HepG2 (cell line): ENCODE results near the gene VWA1. TPM values are rescaled to one million over a fixed set of nuclear protein-coding genes. Genes with fewer than 3 reads are reported as not detected.

Source experiments
- AGO1 ChIP-seq: fragments of 200-400 bp; formaldehyde crosslinking; IDR thresholded peaks from 2 replicates; pipeline ENCODE4 v1.6.1; 2017; ENCODE audit warnings: mild to moderate bottlenecking, low read depth, low read length, moderate library complexity; ENCODE audit not compliant: poor library complexity, severe bottlenecking
- GATAD2A ChIP-seq: IDR thresholded peaks from 2 replicates; pipeline ENCODE4 v1.6.1; 2016
- HOXA9 ChIP-seq: sonication (generic); formaldehyde crosslinking; IDR thresholded peaks from 2 replicates; pipeline ENCODE4 v1.8.1; 2022; ENCODE audit warnings: missing genetic modification reagents, mild to moderate bottlenecking, moderate library complexity, borderline replicate concordance
- MED8 ChIP-seq: sonication (generic); formaldehyde crosslinking; IDR thresholded peaks from 2 replicates; pipeline ENCODE4 v1.8.1; 2023; ENCODE audit warnings: mild to moderate bottlenecking, missing genetic modification reagents; ENCODE audit not compliant: insufficient replicate concordance
- NR2F1 ChIP-seq, 2 experiments: fragments of 450-650 bp in 1 of 2; formaldehyde crosslinking in 1 of 2; IDR thresholded peaks; 2 replicates each; pipeline versions ENCODE4 v1.5.0 to v1.6.1; 2016 to 2020; ENCODE audit warnings: mild to moderate bottlenecking in 1 of 2, missing compliant biosample characterization in 1 of 2, missing genetic modification reagents in 1 of 2, moderate library complexity in 1 of 2
- TP53 ChIP-seq: sonication (generic); formaldehyde crosslinking; conservative IDR thresholded peaks from 2 replicates; pipeline ENCODE4 v1.4.0; 2020; ENCODE audit warnings: missing genetic modification reagents
- ZMYM2 ChIP-seq: sonication (generic); formaldehyde crosslinking; IDR thresholded peaks from 2 replicates; pipeline ENCODE4 v1.8.0; 2022; ENCODE audit warnings: mild to moderate bottlenecking, missing genetic modification reagents
- ZNF180 ChIP-seq: sonication (generic); formaldehyde crosslinking; IDR thresholded peaks from 2 replicates; pipeline ENCODE4 v1.4.0; 2020; ENCODE audit warnings: low read depth, missing genetic modification reagents, borderline replicate concordance
- ZNF552 ChIP-seq: sonication (generic); formaldehyde crosslinking; IDR thresholded peaks from 2 replicates; pipeline ENCODE4 v1.9.0; 2022; ENCODE audit warnings: missing genetic modification reagents, mild to moderate bottlenecking, borderline replicate concordance
- ZNF605 ChIP-seq: sonication (generic); formaldehyde crosslinking; IDR thresholded peaks from 2 replicates; pipeline ENCODE4 v1.8.0; 2022; ENCODE audit warnings: mild to moderate bottlenecking, missing genetic modification reagents
- ZNF709 ChIP-seq: sonication (generic); formaldehyde crosslinking; IDR thresholded peaks from 2 replicates; pipeline ENCODE4 v1.5.0; 2020; ENCODE audit warnings: mild to moderate bottlenecking, missing genetic modification reagents
- ZNF850 ChIP-seq: sonication (generic); formaldehyde crosslinking; conservative IDR thresholded peaks from 2 replicates; pipeline ENCODE4 v1.9.0; 2021; ENCODE audit warnings: mild to moderate bottlenecking, missing genetic modification reagents
- ZSCAN25 ChIP-seq: sonication (generic); formaldehyde crosslinking; IDR thresholded peaks from 2 replicates; pipeline ENCODE4 v1.8.0; 2022; ENCODE audit warnings: mild to moderate bottlenecking, missing genetic modification reagents
- polyA plus RNA-seq, 8 experiments: library from polyadenylated mRNA; depleted of rRNA in 3 of 8; stranded (reverse) in 7 of 8; unstranded in 1 of 8; fragments of >200 nt; fragmentation: Illumina TruSeq in 4 of 8; extraction: Trizol in 4 of 8; gene quantifications; 2 replicates each; pipeline versions ENCODE4 v1.2.1 to v1.2.3, GENCODE V29; 2011 to 2016; ENCODE audit warnings: low read depth in 4 of 8, missing spikeins in 1 of 8, mixed read lengths in 1 of 8; ENCODE audit not compliant: insufficient read depth in 1 of 8
- total RNA-seq, 5 experiments: library from RNA; depleted of rRNA; stranded (reverse); fragments of >200 nt; fragmentation: Illumina TruSeq; extraction: Trizol; gene quantifications; 2 replicates each; pipeline ENCODE4 v1.2.3, GENCODE V29; 2016; ENCODE audit warnings: low read depth in 1 of 5
- TF ChIP-seq, protein P1 (sequence below): IDR thresholded peaks from 2 replicates; pipeline ENCODE4 v1.6.1; 2016; ENCODE audit warnings: low read depth, missing genetic modification reagents, missing compliant biosample characterization
- TF ChIP-seq, protein P2 (sequence below): sonication (generic); formaldehyde crosslinking; IDR thresholded peaks from 2 replicates; pipeline ENCODE4 v1.4.0; 2020; ENCODE audit warnings: missing genetic modification reagents
- TF ChIP-seq, protein P3 (sequence below): IDR thresholded peaks from 2 replicates; pipeline ENCODE4 v1.6.1; 2016; ENCODE audit warnings: mild to moderate bottlenecking, missing biosample characterization, missing genetic modification reagents
- TF ChIP-seq, protein P4 (sequence below): IDR thresholded peaks from 2 replicates; pipeline ENCODE4 v1.6.1; 2016; ENCODE audit warnings: control low read depth

Gene VWA1
- total and polyA plus RNA-seq, 2 of the 13 experiments (the other 11 are each of a cell fraction or from before 2014, with no cell fraction given) = 40.9 to 57.5 TPM

DNA sequence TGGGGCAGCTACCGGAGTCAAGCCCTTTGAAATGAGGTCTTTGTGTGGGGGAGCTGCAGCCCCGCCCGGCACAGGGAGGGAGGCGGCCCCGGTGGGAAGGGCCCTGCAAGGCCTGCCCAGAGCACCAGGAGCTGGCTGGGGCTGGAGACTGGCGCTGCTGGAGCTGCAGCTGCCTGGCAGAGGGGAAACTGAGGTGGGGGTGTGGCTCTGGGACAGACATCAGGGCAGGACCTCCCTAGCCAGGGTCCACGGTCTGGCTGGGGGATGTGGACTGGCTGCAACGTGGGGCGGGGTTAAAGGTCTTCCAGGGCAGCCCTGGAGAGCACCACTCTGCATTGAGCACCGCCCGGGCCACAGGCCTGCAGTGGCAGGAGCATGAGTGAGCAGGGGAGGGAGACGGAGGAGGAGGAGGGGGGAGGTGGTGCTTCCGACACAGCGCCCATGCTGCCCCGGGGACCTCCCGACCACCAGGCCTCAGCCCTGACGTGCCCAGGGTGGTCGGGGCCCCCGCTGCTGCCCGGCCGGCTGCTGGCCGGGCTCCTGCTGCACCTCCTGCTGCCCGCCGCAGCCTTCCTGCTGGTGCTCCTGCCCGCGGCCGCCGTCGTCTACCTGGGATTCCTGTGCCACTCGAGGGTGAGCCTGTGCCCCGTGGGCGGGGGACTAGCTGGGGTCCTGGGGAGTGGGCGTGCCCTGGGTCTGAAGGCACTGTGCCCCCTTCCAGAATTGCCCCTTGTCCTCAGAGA is 9.6 kb upstream of the VWA1 start (continued):
- TF ChIP-seq, protein P1, sequence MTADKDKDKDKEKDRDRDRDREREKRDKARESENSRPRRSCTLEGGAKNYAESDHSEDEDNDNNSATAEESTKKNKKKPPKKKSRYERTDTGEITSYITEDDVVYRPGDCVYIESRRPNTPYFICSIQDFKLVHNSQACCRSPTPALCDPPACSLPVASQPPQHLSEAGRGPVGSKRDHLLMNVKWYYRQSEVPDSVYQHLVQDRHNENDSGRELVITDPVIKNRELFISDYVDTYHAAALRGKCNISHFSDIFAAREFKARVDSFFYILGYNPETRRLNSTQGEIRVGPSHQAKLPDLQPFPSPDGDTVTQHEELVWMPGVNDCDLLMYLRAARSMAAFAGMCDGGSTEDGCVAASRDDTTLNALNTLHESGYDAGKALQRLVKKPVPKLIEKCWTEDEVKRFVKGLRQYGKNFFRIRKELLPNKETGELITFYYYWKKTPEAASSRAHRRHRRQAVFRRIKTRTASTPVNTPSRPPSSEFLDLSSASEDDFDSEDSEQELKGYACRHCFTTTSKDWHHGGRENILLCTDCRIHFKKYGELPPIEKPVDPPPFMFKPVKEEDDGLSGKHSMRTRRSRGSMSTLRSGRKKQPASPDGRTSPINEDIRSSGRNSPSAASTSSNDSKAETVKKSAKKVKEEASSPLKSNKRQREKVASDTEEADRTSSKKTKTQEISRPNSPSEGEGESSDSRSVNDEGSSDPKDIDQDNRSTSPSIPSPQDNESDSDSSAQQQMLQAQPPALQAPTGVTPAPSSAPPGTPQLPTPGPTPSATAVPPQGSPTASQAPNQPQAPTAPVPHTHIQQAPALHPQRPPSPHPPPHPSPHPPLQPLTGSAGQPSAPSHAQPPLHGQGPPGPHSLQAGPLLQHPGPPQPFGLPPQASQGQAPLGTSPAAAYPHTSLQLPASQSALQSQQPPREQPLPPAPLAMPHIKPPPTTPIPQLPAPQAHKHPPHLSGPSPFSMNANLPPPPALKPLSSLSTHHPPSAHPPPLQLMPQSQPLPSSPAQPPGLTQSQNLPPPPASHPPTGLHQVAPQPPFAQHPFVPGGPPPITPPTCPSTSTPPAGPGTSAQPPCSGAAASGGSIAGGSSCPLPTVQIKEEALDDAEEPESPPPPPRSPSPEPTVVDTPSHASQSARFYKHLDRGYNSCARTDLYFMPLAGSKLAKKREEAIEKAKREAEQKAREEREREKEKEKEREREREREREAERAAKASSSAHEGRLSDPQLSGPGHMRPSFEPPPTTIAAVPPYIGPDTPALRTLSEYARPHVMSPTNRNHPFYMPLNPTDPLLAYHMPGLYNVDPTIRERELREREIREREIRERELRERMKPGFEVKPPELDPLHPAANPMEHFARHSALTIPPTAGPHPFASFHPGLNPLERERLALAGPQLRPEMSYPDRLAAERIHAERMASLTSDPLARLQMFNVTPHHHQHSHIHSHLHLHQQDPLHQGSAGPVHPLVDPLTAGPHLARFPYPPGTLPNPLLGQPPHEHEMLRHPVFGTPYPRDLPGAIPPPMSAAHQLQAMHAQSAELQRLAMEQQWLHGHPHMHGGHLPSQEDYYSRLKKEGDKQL (CRISPR knock-in tag) = no peak
- TF ChIP-seq ZMYM2 (CRISPR knock-in tag) (no peak), ZNF709 (peak; percentile 90; the same call in 1 of the 2 replicates), GATAD2A (no peak), TP53 (CRISPR knock-in tag) (no peak), ZNF180 (CRISPR knock-in tag) (no peak), ZSCAN25 (peak; percentile 96), HOXA9 (CRISPR knock-in tag) (no peak), ZNF850 (CRISPR knock-in tag) (no peak), AGO1 (no peak), ZNF552 (CRISPR knock-in tag) (no peak), MED8 (no peak), ZNF605 (CRISPR knock-in tag) (no peak), NR2F1 (CRISPR knock-in tag; IDR thresholded peaks at IDR 0.05) (peak; percentile 27 to 52; a peak in 1 of 4 replicates)
- TF ChIP-seq, protein P2, sequence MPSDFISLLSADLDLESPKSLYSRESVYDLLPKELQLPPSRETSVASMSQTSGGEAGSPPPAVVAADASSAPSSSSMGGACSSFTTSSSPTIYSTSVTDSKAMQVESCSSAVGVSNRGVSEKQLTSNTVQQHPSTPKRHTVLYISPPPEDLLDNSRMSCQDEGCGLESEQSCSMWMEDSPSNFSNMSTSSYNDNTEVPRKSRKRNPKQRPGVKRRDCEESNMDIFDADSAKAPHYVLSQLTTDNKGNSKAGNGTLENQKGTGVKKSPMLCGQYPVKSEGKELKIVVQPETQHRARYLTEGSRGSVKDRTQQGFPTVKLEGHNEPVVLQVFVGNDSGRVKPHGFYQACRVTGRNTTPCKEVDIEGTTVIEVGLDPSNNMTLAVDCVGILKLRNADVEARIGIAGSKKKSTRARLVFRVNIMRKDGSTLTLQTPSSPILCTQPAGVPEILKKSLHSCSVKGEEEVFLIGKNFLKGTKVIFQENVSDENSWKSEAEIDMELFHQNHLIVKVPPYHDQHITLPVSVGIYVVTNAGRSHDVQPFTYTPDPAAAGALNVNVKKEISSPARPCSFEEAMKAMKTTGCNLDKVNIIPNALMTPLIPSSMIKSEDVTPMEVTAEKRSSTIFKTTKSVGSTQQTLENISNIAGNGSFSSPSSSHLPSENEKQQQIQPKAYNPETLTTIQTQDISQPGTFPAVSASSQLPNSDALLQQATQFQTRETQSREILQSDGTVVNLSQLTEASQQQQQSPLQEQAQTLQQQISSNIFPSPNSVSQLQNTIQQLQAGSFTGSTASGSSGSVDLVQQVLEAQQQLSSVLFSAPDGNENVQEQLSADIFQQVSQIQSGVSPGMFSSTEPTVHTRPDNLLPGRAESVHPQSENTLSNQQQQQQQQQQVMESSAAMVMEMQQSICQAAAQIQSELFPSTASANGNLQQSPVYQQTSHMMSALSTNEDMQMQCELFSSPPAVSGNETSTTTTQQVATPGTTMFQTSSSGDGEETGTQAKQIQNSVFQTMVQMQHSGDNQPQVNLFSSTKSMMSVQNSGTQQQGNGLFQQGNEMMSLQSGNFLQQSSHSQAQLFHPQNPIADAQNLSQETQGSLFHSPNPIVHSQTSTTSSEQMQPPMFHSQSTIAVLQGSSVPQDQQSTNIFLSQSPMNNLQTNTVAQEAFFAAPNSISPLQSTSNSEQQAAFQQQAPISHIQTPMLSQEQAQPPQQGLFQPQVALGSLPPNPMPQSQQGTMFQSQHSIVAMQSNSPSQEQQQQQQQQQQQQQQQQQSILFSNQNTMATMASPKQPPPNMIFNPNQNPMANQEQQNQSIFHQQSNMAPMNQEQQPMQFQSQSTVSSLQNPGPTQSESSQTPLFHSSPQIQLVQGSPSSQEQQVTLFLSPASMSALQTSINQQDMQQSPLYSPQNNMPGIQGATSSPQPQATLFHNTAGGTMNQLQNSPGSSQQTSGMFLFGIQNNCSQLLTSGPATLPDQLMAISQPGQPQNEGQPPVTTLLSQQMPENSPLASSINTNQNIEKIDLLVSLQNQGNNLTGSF (CRISPR knock-in tag) = no peak
- TF ChIP-seq, protein P3, sequence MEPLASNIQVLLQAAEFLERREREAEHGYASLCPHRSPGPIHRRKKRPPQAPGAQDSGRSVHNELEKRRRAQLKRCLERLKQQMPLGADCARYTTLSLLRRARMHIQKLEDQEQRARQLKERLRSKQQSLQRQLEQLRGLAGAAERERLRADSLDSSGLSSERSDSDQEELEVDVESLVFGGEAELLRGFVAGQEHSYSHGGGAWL (CRISPR knock-in tag) = 0 out of 2 replicates have a peak, but pooled peaks have one; percentile 59
- TF ChIP-seq, protein P4, sequence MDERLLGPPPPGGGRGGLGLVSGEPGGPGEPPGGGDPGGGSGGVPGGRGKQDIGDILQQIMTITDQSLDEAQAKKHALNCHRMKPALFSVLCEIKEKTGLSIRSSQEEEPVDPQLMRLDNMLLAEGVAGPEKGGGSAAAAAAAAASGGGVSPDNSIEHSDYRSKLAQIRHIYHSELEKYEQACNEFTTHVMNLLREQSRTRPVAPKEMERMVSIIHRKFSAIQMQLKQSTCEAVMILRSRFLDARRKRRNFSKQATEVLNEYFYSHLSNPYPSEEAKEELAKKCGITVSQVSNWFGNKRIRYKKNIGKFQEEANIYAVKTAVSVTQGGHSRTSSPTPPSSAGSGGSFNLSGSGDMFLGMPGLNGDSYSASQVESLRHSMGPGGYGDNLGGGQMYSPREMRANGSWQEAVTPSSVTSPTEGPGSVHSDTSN (CRISPR knock-in tag) = no peak
